ENCODE results near the gene FABP1. TPM values are rescaled to one million over a fixed set of nuclear protein-coding genes. Genes with fewer than 3 reads are reported as not detected.

FABP1 gene
- polyA plus RNA-seq, 1 experiment, result not detected

GRCh38 chr2:88139203-88139702 lies 11.4 kb upstream of the FABP1 start:
- ChIA-PET POLR2A (no interaction called here), CTCF (interaction anchor here (1.3 to 1.6 kb wide), 2 partner anchors 9 to 79 kb away, joined by 3 to 5 read pairs; no protein-coding TSS in a partner anchor)
- DNase-seq (ENCODE audit: low read depth), result no peak
- no peak for TF ChIP-seq CTCF (IDR thresholded peaks at IDR 0.05; ENCODE audit: insufficient read depth, low read depth, low read length)
- Histone ChIP-seq H3K36me3 (ENCODE audit: control insufficient read depth, insufficient read depth, low read length) (no peaks in the 10 kb centered on the region), H3K4me3 (ENCODE audit: low read depth, low read length) (no peak overlapping the region), H3K27me3 (ENCODE audit: control insufficient read depth, insufficient read depth, low read length) (0 out of 2 replicates have a peak, but pooled peaks cover 1% of the 10 kb centered on the region)

GRCh38 chr2:88137833-88138232 lies 10.0 kb upstream of the FABP1 start:
- DNase-seq (ENCODE audit: low read depth), result no peak
- H3K27me3 ChIP-seq (ENCODE audit: control insufficient read depth, insufficient read depth, low read length), result 0 out of 2 replicates have a peak, but pooled peaks cover 1% of the 10 kb centered on the region
- no peaks in the 10 kb centered on the region for H3K36me3 ChIP-seq (ENCODE audit: control insufficient read depth, insufficient read depth, low read length)
- no peak overlapping the region for H3K4me3 ChIP-seq (ENCODE audit: low read depth, low read length)
- CTCF ChIA-PET, result no interaction called here
- POLR2A ChIA-PET, result no interaction called here
- no peak for TF ChIP-seq CTCF (IDR thresholded peaks at IDR 0.05; ENCODE audit: insufficient read depth, low read depth, low read length)

DNA sequence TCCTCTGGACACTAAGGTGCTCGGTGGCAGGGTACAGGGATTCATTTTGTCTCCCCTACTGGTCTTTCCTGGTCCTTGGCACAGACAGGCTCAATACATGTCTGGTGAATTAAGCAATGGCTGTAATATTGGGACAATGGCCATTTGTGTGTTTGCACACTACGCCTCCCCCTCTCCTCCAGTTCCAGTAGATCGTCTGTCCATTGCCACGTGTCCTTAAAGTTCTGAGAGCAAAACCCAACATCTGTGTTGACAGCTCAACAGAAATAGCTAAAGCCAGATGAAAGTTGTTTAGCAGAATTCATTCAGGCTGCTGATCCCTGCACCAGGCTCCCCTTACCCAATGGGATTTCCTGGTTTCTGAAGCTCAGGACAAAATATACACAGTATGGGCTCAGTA lies 9.0 kb upstream of the FABP1 start:
- POLR2A ChIA-PET, result no interaction called here
- Histone ChIP-seq H3K4me3 (ENCODE audit: low read depth, low read length) (no peak overlapping the region), H3K27me3 (ENCODE audit: control insufficient read depth, insufficient read depth, low read length) (0 out of 2 replicates have a peak, but pooled peaks cover 1% of the 10 kb centered on the region), H3K36me3 (ENCODE audit: control insufficient read depth, insufficient read depth, low read length) (no peaks in the 10 kb centered on the region)
- no peak for DNase-seq (ENCODE audit: low read depth)
- CTCF ChIA-PET, result no interaction called here
- no peak for TF ChIP-seq CTCF (IDR thresholded peaks at IDR 0.05; ENCODE audit: insufficient read depth, low read depth, low read length)

- Histone ChIP-seq H3K4me3 (ENCODE audit: low read depth, low read length) (no peak overlapping the region), H3K36me3 (ENCODE audit: control insufficient read depth, insufficient read depth, low read length) (no peaks in the 10 kb centered on the region), H3K27me3 (ENCODE audit: control insufficient read depth, insufficient read depth, low read length) (0 out of 2 replicates have a peak, but pooled peaks cover 1% of the 10 kb centered on the region)
- ChIA-PET CTCF (interaction anchor here (1.0 to 2.6 kb wide), 3 partner anchors 8 to 74 kb away, joined by 3 to 9 read pairs (median 7); no protein-coding TSS in a partner anchor), POLR2A (no interaction called here)
- DNase-seq (ENCODE audit: low read depth), result no peak
- no peak for TF ChIP-seq CTCF (IDR thresholded peaks at IDR 0.05; ENCODE audit: insufficient read depth, low read depth, low read length)
Observed at GRCh38 chr2:88133875-88134274, 6.0 kb upstream of the FABP1 start.

- H3K36me3 ChIP-seq (ENCODE audit: control insufficient read depth, insufficient read depth, low read length), result no peaks in the 10 kb centered on the region
- CTCF ChIA-PET, result no interaction called here
- no peak for TF ChIP-seq CTCF (IDR thresholded peaks at IDR 0.05; ENCODE audit: insufficient read depth, low read depth, low read length)
- POLR2A ChIA-PET, result no interaction called here
- 0 out of 2 replicates have a peak, but pooled peaks cover 1% of the 10 kb centered on the region for H3K27me3 ChIP-seq (ENCODE audit: control insufficient read depth, insufficient read depth, low read length)
- no peak for DNase-seq (ENCODE audit: low read depth)
- no peak overlapping the region for H3K4me3 ChIP-seq (ENCODE audit: low read depth, low read length)
Observed at GRCh38 chr2:88131999-88132368, 4.1 kb upstream of the FABP1 start.

Measured in BJ (cell line).